Lower lobe of right lung (tissue), 2 donors: ENCODE measurements around the gene RBBP9. TPM values are rescaled to one million over a fixed set of nuclear protein-coding genes. Genes with fewer than 3 reads are reported as not detected.

ENCODE experiments used
- ATAC-seq, 2 donors: fragments of 200-7000 bp; cut with Tn5 transposase; one replicate each; pipeline ENCODE4 v1.9.1; 2020 to 2022; ENCODE audit warnings: mild to moderate bottlenecking in 2 of 2, moderate library complexity in 2 of 2
- DNase-seq: peaks from one replicate; pipeline ENCODE4 v3.0.0-alpha.2; 2020
- H3K27ac ChIP-seq: fragments of 200-600 bp; one replicate; pipeline ENCODE4 v1.8.0; 2022
- H3K27me3 ChIP-seq: fragments of 200-600 bp; one replicate; pipeline ENCODE4 v1.8.0; 2022; ENCODE audit warnings: low read depth
- H3K36me3 ChIP-seq: fragments of 200-600 bp; one replicate; pipeline ENCODE4 v1.8.0; 2022; ENCODE audit warnings: mild to moderate bottlenecking
- H3K4me1 ChIP-seq: fragments of 200-600 bp; one replicate; pipeline ENCODE4 v1.8.0; 2022
- H3K4me3 ChIP-seq: fragments of 200-600 bp; one replicate; pipeline ENCODE4 v1.8.0; 2022; ENCODE audit warnings: mild to moderate bottlenecking
- H3K9me3 ChIP-seq: fragments of 200-600 bp; one replicate; pipeline ENCODE4 v1.8.0; 2022
- intact Hi-C: fragments of 100-400 bp; cut with DNase I; formaldehyde crosslinking; loops from one replicate; pipeline ENCODE4 v1.11.0; 2022
- long read RNA-seq: library from polyadenylated mRNA; unstranded; transcript quantifications from one replicate; pipeline ENCODE4 v2.0.0, GENCODE V29; 2021
- total RNA-seq: library from RNA; stranded (reverse); fragmentation: NEBNext Ultra II Directional; extraction: Animal tissue kit (Norgen Biotek cat#: 25700); gene quantifications from one replicate; pipeline ENCODE4 v1.2.1, GENCODE V29; 2021
- TF ChIP-seq, protein P1 (sequence below): fragments of 200-600 bp; IDR thresholded peaks from one replicate; pipeline ENCODE4 v1.8.0; 2022; ENCODE audit warnings: antibody characterized with exemption, mild to moderate bottlenecking
- donor health status: DM: no; HTN: yes; CAD: no; lungs with severe emphysema.

The RBBP9 gene
- total RNA-seq, result 15.3 TPM
- long read RNA-seq, transcript RBBP9-201 (5 exons, 3,861 nt), result major isoform, 11 of 14 reads
- long read RNA-seq, partial matches to known transcripts, result 0 of 14 reads
- long read RNA-seq, other reads (novel, unspliced or antisense), result 1 of 14 reads

GRCh38 chr20:18496740-18497592 lies at the start of gene RBBP9:
RBBP9 (minus strand) TSS chr20:18497225; CDS start chr20:18497167, 58 bp downstream.
- ATAC-seq (peak; percentile 99 to 100), DNase-seq (peak; percentile 93)

GRCh38 chr20:18545566-18545965 lies 48.5 kb upstream of the RBBP9 start:
- Histone ChIP-seq H3K9me3 (no peaks in the 10 kb centered on the region), H3K36me3 (peaks cover 100% of the 10 kb centered on the region), H3K4me3 (no peak overlapping the region), H3K27ac (no peak overlapping the region), H3K4me1 (no peaks in the 10 kb centered on the region), H3K27me3 (no peaks in the 10 kb centered on the region)
- intact Hi-C loops, result no loop called here
- DNase-seq, result no peak
- TF ChIP-seq, protein P1, sequence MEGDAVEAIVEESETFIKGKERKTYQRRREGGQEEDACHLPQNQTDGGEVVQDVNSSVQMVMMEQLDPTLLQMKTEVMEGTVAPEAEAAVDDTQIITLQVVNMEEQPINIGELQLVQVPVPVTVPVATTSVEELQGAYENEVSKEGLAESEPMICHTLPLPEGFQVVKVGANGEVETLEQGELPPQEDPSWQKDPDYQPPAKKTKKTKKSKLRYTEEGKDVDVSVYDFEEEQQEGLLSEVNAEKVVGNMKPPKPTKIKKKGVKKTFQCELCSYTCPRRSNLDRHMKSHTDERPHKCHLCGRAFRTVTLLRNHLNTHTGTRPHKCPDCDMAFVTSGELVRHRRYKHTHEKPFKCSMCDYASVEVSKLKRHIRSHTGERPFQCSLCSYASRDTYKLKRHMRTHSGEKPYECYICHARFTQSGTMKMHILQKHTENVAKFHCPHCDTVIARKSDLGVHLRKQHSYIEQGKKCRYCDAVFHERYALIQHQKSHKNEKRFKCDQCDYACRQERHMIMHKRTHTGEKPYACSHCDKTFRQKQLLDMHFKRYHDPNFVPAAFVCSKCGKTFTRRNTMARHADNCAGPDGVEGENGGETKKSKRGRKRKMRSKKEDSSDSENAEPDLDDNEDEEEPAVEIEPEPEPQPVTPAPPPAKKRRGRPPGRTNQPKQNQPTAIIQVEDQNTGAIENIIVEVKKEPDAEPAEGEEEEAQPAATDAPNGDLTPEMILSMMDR, result no peak
- ATAC-seq, result no peak

More at GRCh38 chr20:18496740-18497592, at the start of gene RBBP9:
- intact Hi-C loops, result no loop called here
- no peaks in the 10 kb centered on the region for H3K9me3 ChIP-seq
- peak within 1 kb of the TSS; percentile 77 for H3K4me3 ChIP-seq
- peaks cover 12% of the 10 kb centered on the region for H3K4me1 ChIP-seq
- H3K36me3 ChIP-seq, result peaks cover 19% of the 10 kb centered on the region
- H3K27ac ChIP-seq, result peak within 1 kb of the TSS; percentile 63
- H3K27me3 ChIP-seq, result no peaks in the 10 kb centered on the region
- TF ChIP-seq, protein P1, result no peak

DNA sequence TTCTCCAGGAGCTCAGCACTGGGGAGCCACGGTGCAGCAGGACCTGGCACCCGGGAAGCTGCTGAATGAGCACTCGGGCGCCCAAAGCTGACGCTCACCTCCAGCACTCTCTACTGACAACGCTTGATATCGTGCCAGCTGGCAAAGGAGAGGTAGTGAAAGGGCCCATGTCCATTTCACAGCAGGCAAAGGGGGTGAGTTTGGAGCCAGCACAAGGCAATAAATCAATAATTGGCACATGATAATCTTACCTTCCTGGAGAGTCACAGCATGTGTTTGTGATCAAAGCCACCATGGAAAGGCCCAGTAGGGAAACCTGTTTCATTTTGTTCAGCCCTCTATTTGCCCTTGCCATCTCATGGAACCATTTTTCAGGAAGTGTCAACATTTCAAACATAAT lies 46.9 kb upstream of the RBBP9 start:
- no peak for DNase-seq
- intact Hi-C loops, result no loop called here
- Histone ChIP-seq H3K27me3 (no peaks in the 10 kb centered on the region), H3K9me3 (no peaks in the 10 kb centered on the region), H3K4me3 (no peak overlapping the region), H3K4me1 (no peaks in the 10 kb centered on the region), H3K36me3 (peaks cover 94% of the 10 kb centered on the region), H3K27ac (no peak overlapping the region)
- ATAC-seq, result no peak
- TF ChIP-seq, protein P1, result no peak

GRCh38 chr20:18543216-18543615 lies 46.2 kb upstream of the RBBP9 start:
- Histone ChIP-seq H3K9me3 (no peaks in the 10 kb centered on the region), H3K4me3 (no peak overlapping the region), H3K27me3 (no peaks in the 10 kb centered on the region), H3K4me1 (no peaks in the 10 kb centered on the region), H3K27ac (no peak overlapping the region), H3K36me3 (peaks cover 91% of the 10 kb centered on the region)
- ATAC-seq, result no peak
- DNase-seq, result no peak
- intact Hi-C loops, result no loop called here
- TF ChIP-seq, protein P1, result no peak

DNA sequence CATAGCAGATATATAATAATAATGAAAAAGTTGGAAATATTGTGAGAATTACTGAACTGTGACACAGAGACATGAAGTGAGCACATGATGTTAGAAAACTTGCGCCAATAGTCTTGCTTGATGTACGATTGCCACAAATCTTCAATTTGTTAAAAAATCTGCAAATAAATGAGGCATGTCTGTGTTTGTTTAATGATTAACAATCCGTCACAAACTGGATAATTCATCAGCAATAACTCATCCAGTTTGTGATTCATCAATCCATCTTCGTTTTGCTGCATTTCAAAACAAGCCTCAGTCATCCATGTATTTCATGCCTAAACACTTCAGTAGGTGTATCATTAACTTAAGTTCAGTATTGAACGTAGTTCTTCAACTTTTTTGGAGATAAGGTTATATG lies 44.7 kb upstream of the RBBP9 start:
- Histone ChIP-seq H3K36me3 (peaks cover 88% of the 10 kb centered on the region), H3K4me1 (no peaks in the 10 kb centered on the region), H3K4me3 (no peak overlapping the region), H3K27me3 (no peaks in the 10 kb centered on the region), H3K27ac (no peak overlapping the region), H3K9me3 (no peaks in the 10 kb centered on the region)
- TF ChIP-seq, protein P1, result no peak
- intact Hi-C loops, result no loop called here
- ATAC-seq (no peak), DNase-seq (no peak)
